SU-DHL-6 (cell line): Measurements from ENCODE around the gene DCC.

Experiments used
- CTCF ChIP-seq: fragments of 200-600 bp; sonication (generic); IDR thresholded peaks from one replicate; pipeline ENCODE4 v1.5.1; 2017; ENCODE audit warnings: antibody characterized with exemption, mild to moderate bottlenecking, low read length, moderate library complexity; ENCODE audit not compliant: insufficient read depth, poor library complexity, severe bottlenecking
- EZH2phosphoT487 ChIP-seq: fragments of 200-600 bp; sonication (generic), shearing (Covaris generic); conservative IDR thresholded peaks from 2 replicates; pipeline ENCODE4 v1.6.1; 2018; ENCODE audit warnings: mild to moderate bottlenecking, antibody characterized with exemption, low read length, moderate library complexity, mixed read lengths

- TF ChIP-seq CTCF (no peak), EZH2phosphoT487 (no peak)
Observed at GRCh38 chr18:52723550-52723970, 383.6 kb downstream of the DCC start.
